G401 (cell line): Measurements from ENCODE around the gene TRPC4. TPM values are rescaled to one million over a fixed set of nuclear protein-coding genes. Genes with fewer than 3 reads are reported as not detected.

Source experiments
- DNase-seq: peaks from one replicate; pipeline ENCODE4 v3.0.0-alpha.2; 2015; ENCODE audit warnings: low spot score
- in situ Hi-C: cut with HindIII; loops from 2 replicates; pipeline ENCODE4 v1.10.0; 2016; ENCODE audit warnings: low sequenced_read_pairs, mixed read lengths
- total RNA-seq: library from RNA; depleted of rRNA; stranded (reverse); fragments of >200 nt; shearing (Covaris generic); gene quantifications from 2 replicates; pipeline ENCODE4 v1.2.3, GENCODE V29; 2014

TRPC4 gene
- total RNA-seq, 1 experiment from 2014 or later = not detected

DNA sequence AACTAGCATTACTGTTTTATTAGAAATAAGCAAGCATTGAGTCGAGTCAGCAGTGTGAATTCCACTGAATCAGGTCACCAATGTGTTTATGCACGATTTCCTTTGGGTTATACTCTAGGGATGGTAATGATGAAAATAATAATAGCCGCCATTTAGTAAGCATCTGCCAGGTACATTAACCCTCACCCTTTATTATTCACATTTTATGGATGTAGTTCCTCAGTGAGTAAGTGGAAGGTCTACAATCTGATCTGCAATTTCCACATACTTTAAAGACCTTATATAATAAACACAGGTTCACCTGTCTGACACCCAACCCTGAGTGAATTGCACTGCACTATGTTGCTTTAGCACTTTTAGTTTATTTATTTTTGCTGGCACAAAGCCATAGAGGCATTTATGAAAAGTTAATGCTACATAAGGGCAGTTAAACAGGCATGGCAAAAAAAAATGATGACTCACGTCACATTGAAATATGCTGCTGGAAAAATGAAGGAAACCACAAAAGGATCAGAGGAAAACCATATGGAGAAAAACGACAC is 122.4 kb downstream of the TRPC4 start:
- in situ Hi-C loops = no loop called here
- DNase-seq = no peak

DNA sequence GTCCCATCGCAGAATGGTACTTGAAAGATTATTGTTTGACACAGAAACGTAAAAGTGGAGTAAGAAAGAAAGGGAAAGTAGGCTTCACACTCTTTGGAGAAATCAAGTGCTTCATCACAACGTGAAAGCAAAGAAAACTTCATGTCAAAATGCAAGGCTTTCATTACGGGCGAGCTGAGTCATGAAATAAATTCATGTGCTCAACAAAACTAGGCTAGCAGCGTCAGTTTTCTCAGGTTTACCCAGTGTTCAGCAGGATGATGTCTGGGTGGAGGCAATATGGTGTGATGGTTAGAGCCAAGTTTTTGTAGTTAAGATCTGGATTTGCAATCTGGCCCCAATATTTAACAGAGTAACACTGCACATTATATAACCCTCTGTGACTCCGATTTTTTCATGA is 128.0 kb downstream of the TRPC4 start:
- no peak for DNase-seq
- in situ Hi-C loops = no loop called here

DNA sequence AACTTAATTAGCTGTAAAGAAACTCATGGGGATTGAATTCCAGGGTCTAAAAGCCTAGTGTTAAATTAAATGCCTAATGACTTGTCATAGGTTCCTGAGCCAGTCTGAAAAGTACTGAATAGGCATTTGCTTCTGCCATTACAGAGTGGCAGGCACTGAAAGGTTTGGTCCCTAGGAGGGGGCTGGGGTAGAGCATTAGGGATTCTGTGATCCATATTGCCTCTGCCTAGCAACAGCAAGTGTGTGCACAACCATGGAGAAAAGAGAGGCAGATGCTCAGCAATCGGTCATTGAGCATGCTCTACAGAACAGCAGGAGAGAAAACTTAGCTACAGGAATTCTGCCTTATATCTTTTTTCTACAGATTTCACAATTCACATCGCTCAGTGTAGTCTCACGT is 133.5 kb downstream of the TRPC4 start:
- DNase-seq = no peak
- in situ Hi-C loops = no loop called here

DNA sequence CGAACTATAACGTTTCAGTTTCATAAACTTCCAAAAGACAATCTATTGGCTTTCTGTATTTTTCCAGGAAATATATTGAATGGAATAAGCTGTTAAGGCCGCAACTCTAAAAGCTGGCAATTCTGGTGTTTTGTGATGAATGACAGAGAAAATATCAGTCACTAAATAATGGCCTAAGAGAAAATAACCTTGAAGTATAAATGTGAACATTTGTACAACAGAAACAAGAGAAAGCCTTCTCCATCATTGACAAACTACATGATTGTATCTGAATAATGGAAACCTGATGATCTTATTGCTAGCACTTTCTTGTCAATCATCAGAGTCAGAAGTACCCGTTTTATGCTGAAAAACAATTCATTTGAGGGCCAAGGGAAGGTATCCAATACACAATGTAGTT is 134.3 kb downstream of the TRPC4 start:
- in situ Hi-C loops = no loop called here
- DNase-seq = no peak

DNA sequence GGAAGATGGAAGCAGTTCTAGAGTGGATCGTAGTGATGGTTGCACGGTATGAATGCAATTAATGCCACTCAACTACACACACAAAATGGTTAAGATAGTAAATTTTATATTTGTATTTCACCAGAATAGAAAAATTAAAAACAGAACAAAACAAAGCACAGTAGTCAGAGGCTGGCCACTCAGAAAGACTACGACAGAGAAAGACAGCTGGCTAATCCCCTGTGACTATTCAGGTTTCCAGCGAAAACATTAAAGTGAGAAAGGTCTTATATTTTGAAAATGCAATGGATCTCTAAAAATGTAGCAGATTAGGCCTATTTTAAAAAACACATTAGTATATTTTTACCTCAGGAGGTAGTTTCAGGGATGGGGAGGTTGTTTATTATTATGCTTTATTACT is 139.7 kb downstream of the TRPC4 start:
- in situ Hi-C loops = no loop called here
- no peak for DNase-seq

DNA sequence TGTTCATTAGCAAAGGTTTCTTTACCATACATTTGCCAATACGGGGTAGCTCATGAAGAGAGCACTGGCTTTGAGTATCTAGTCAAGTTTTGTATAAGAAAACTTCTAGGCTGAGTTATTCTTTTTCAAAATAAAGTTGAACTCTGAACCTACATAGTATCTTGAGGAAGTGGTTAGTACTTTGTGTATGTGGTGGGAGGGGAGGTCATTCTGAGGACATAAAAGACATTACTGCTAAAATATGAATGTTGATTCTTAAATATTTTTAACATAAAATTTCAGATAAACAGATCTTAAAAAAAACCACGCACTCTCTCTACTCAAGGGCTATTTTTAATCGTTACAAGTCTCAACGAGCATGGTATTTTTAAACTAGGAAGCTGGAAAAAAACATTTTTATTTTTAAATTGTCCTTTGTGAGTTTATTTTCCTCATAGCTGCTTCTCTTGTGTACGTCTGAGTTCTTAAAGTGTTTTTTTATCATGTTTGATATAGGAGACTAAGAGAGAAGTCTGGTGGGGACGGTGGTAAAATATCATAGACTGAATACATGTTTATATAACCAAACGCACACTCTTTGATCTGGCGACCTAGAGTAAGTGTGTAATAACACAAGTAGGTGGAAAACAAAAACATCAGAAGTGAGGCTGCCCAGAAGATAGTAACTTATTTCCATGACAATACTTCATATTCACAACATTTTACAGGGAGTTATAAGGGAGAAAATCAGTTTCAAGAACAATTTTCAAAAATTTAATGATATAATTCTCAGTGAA is 153.0 kb downstream of the TRPC4 start:
- DNase-seq = no peak
- in situ Hi-C loops = no loop called here

DNA sequence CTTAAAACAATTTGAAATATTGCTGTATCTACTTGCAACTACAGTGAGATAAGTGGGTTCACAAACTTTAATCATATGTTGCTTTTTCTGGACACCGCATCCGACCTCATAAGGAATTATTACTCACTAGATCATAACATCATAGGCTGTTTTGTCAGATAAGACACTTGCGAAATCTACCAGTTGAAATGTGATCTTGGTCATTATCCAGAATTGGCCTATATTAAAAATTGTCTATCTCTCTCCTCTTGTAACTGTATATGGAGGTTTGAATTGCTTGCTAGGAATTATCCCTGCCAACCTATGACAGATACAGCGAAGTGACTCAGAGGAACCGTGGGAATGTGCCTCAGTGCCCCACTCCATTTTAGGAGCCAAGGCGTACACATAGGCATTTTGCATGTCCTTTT is 154.0 kb downstream of the TRPC4 start:
- DNase-seq = no peak
- in situ Hi-C loops = no loop called here

DNA sequence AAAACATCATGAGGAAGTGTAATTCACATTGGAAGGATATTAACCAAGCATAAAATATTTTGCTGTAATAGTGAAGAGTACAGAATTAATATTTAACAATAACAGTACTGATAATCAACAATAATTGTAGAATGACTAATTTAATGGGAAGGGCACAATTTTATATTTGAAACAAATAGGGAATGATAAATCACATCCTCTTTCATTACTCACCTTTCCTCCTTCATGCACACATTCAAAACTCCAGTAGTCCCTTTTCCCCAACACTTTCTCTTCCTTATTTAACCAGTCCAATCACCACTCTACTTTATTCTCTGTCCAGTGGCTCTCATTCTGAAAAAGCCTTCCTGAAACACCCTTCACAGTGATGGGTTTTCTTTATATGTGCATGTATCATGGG is 160.3 kb downstream of the TRPC4 start:
- in situ Hi-C loops = no loop called here
- DNase-seq = no peak

DNA sequence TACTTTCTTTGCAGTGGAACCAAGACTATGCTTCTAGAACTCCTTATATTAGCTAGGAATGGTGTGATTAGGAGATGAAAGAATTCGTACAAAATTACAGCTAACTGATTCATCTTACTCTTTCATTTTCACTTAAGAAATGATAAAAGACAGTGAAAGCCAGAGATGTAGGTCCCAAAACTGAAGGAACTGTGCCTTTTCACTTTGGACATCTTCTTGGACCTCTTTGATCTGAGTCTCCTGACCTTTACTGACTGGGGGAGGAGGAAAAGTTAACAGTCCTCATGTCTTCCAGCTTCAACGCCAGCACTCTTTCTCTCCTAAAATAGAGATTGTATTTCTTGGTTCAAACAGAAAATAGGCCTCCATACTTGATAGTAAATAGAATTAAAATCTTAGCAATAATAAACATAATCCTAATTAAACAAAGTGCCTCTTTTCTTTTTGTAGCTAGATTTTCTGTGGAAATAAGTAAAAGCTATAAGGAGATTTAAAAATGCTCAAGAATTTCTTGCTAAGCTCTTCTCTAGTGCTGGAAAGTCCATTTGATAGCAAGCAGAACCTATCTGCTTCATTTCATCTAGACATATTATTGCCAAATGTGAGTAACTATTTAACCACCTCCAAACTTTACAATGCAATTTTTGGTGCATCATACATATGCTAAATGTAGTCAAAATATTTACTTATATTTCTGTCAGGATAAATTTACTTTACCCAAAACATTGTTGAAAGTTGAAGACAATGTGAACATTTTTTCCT is 161.7 kb downstream of the TRPC4 start:
- in situ Hi-C loops = no loop called here
- no peak for DNase-seq

DNA sequence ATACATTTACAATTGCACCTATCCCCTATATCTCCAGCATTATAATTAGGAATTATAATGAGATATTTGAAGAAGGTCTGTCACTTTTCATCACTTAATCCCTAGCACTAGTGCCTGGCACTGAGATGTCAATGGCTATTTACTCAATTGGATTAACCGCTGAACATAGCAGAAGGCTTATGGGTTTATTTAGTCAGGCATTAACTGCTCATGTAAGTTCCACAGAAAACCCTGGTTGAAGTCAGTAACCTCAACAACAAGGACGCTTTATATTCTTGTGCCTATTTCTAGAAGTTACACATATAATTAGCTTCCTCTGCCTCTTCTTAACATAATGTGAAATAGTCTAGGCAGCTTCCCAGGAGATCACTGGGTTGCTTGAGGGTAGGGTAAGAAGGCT is 163.5 kb downstream of the TRPC4 start:
- DNase-seq = no peak
- in situ Hi-C loops = no loop called here

DNA sequence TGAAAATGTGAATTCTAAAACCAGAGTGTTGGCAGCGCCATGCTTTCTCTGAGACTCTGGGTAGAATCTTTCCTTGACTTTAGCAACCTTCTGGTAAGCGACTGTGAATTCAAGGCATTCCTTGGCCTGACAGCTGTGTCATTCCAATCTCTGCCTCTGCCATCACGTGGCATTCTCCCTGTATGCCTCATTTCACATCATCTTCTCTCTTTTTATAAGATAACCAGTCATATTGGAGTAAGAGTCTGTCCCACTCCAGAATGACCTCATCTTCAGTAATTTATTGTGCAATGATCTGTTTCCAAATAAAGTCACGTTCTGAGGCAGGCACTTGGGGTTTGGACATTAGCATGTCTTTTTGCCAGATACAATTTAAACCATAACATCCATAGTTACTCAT is 167.6 kb downstream of the TRPC4 start:
- DNase-seq = no peak
- in situ Hi-C loops = no loop called here

DNA sequence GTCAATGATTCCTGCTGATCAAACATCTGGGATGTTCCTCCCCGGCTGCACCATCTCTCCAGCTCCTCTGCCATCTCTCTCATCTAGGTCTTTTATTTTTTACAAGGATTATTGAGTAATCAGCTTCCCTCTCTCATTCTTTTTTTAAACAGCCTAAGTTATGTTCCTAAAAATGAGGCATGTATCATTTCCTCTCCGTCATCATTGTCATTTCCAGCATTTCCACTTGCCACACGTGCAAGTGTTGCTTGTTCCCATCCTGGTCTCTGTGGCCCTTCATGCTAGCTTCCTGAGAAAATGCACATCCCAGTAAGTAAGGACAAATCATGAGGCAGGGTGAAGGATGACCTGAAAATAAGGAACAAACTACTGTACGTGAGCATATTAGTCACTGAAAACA is 168.3 kb downstream of the TRPC4 start:
- in situ Hi-C loops = no loop called here
- DNase-seq = no peak

DNA sequence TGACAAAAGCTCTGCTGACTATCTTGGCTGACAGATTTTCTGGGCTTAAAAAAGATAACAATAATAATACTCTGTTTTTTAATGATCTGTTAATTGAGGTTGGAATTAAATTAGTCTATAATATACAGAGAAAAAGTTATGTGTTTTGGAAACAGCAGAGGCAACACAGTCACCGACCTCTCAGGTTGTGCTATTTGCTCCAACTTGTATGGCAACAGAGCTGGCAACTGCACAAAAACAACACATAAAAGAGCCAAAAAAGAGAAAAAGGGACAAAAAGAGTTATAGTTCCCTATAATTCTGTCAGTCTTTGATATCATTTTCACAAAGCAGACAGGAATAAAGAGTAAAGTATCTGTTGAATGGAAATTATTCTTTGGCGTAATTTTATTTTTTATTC is 168.7 kb downstream of the TRPC4 start:
- DNase-seq = no peak
- in situ Hi-C loops = no loop called here

DNA sequence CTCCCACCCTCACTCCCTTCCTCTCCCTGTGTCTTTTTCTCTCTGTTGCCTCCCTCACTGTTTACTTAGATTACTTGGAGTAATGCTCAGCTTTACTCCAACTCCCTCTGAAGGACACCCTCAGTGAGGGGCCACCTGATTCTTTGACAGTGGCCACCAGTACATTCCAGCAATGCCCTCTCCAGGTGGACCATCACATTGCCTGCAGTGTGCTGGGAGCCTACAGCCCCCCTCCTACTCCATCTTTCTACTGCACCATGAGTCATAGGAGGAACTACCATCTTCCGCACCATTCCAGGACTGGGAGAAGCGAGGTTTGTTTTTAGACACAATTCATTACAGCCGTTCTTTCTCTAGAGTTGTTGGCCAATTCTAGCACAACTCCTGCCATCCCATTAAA is 174.4 kb downstream of the TRPC4 start:
- no peak for DNase-seq
- in situ Hi-C loops = no loop called here

DNA sequence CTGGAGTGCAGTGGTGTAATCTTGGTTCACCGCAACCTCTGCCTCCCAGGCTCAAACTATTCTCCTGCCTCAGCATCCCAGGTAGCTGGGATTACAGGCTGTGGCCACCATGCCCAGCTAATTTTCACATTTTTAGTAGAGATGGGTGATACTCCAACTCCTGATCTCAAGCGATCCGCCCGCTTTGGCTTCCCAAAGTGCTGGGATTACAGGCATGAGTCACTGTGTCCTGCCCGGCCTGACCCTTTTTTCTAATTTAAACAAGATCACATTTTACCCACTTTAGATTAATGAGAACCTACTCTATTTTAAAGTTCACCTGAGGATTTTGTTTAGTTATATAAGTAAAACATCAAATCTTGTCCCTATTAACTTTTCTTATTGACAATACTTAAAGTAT is 179.2 kb downstream of the TRPC4 start:
- no peak for DNase-seq
- in situ Hi-C loops = no loop called here

DNA sequence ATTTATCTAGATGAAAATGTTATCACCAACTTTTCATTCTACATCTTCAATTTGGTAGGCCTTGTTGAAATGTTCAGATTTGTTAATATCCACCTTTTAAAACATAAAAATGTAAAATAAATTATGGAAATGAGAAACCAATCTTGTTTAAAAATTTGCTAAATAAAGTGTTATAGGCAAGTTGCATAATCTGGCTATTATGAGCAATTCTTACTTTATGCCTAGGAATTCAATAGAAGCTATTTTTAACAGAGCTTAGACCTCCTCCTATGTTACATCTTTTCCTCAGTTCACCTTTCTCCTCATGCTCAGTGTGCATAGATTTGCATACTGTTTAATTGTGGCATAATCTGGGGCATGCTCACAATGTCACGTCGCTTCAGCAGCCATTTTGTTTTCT is 183.1 kb downstream of the TRPC4 start:
- DNase-seq = no peak
- in situ Hi-C loops = no loop called here

DNA sequence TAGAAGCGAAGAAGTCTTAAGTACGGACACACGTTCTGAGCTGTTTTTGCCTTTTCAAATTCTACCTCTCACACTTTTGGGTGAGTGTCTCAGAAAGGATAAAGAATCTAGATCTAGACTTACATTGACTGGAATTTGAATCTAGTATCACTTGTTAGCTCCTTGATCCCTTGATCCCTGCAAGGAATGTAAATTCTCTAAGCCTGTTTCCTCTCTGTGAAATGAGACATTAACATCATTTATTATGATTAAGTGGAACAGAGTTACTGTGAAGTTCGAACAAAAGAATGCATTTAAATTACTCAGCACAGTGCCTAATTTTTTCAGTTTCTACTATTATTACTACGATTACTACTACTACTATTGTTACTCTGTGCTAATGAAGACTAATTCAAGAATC is 184.4 kb downstream of the TRPC4 start:
- in situ Hi-C loops = no loop called here
- DNase-seq = no peak

DNA sequence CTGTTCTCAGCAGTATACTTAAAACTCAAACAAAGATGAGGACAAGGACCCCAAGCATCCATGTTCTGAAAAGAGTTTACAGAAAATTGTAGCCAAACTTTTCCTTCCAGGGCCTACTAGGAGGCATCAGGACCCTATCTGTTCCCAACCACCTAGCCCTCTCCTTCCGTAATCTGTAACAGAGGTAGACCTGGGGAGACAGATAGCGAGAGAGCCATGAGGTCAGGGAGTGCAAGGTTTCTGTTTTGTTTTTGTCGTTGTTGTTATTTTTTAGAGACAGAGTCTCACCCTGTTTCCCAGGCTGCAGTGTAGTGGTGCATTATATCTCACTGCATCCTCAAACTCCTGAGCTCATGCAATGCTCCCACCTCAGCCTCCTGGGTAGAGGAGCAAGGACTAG is 187.1 kb downstream of the TRPC4 start:
- in situ Hi-C loops = no loop called here
- DNase-seq = no peak

DNA sequence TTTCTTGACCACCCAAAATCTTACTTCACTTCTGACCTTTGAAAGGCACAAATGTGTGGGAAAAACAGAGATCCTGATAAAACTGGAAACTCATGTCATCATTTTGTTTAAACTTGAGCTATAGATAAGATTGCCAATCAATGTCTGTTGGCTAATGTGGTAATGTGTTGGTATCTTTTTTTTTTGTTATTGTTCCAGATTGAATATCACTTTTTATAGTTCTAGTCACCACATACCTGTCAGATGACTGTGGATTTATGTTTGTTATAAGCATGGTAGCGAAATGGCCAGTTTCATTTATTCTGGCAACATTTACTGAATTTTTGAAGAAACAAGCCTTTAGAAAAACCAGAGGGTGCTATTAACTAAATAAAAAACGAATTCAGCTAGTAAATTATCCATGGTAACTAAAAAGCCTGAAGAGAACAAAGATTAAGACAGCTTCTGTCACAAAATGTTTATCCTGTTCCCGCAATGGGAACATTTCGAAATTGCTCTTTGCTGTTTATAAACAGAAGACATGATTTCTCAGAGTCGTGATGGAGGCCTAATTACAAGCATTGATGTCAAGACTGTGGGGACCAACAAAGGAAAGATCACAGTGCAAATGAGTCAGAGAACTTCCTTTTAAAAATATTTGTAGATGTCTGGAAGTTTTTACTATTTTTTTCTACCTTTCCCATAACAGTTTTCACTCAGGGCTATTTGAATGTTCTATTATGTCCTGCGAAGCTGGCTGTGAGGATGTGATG is 188.1 kb downstream of the TRPC4 start:
- DNase-seq = no peak
- in situ Hi-C loops = no loop called here

DNA sequence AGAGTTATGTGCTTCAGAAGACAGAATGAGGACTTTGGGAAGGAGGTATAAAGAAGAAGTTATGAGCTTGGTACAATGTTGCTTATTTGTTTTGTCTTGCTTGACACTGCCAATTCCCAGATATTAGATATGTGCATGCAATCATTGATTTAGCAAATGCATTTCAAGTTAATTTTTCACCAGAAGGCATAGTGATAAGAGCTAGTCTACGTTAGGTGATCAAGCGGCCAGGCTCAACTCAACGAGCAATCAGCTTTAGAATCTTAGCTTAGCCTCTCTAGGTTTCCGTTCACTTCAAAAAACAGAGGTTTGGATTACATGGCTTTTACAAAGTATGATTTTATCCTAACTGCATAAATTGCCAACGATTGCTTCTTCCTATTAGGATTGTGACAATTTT is 189.4 kb downstream of the TRPC4 start:
- DNase-seq = no peak
- in situ Hi-C loops = no loop called here
